Bronchial smooth muscle cell (primary cell): ENCODE measurements around the gene LAMA3. TPM values are rescaled to one million over a fixed set of nuclear protein-coding genes. Genes with fewer than 3 reads are reported as not detected.

Experiments used
- total RNA-seq: library from RNA; depleted of rRNA; stranded (reverse); fragments of >200 nt; gene quantifications from 2 replicates; pipeline ENCODE4 v1.2.1, GENCODE V29; 2014

Gene LAMA3
- 4.9 and 11.2 TPM in 2 replicates for total RNA-seq

GRCh38 chr18:23689031-23689615 lies at the start of gene LAMA3:
LAMA3 (plus strand) TSS chr18:23689453; CDS start chr18:23689684, 231 bp downstream.

GRCh38 chr18:23662309-23663263 lies 26.7 kb upstream of the LAMA3 start, which contains the start of gene ANKRD29:
ANKRD29 (minus strand) TSS chr18:23662911; CDS start chr18:23662730, 181 bp downstream.

Other genes starting within 250 kb of the LAMA3 start
- 51.9 and 57.4 TPM in 2 replicates for gene RIOK3, start 236.2 kb upstream of the LAMA3 start, total RNA-seq
- gene RMC1, start 185.9 kb upstream of the LAMA3 start, total RNA-seq: 19.5 and 24.7 TPM in 2 replicates
- gene NPC1, start 102.9 kb upstream of the LAMA3 start, total RNA-seq: 23.7 and 40.2 TPM in 2 replicates
- 5.9 and 9.8 TPM in 2 replicates for gene ANKRD29, start 26.5 kb upstream of the LAMA3 start, total RNA-seq